ENCODE results near the gene CPNE8.

CPNE8 gene

GRCh38 chr12:38728894-38729293 is 176.5 kb downstream of the CPNE8 start:
- Histone ChIP-seq H3K9me3 (ENCODE audit: insufficient read depth, low read length, severe bottlenecking) (no peaks in the 10 kb centered on the region), H3K9ac (ENCODE audit: low read depth, low read length) (no peak overlapping the region), H2AFZ (ENCODE audit: low read depth, low read length) (no peak overlapping the region), H3K27me3 (ENCODE audit: insufficient read depth, low read length, poor library complexity) (no peaks in the 10 kb centered on the region), H4K20me1 (ENCODE audit: insufficient read depth, low read length) (no peaks in the 10 kb centered on the region), H3K79me2 (ENCODE audit: insufficient read depth, low read length) (no peaks in the 10 kb centered on the region), H3K4me2 (ENCODE audit: insufficient read depth, low read length) (no peak overlapping the region), H3K27ac (ENCODE audit: low read length) (no peak overlapping the region), H3K36me3 (ENCODE audit: insufficient read depth, low read length) (no peaks in the 10 kb centered on the region), H3K4me1 (ENCODE audit: insufficient read depth, low read length) (no peaks in the 10 kb centered on the region), H3K4me3 (ENCODE audit: low read depth in 1 of 2, low read length in 2 of 2) (no peak overlapping the region)
- DNase-seq (no peak), ATAC-seq (ENCODE audit: insufficient read depth, low read depth) (no peak)
- TF ChIP-seq CTCF (IDR thresholded peaks at IDR 0.05; ENCODE audit: borderline replicate concordance, extremely low read depth, low read length, poor library complexity, severe bottlenecking): no peak
- TF ChIP-seq EZH2 (IDR thresholded peaks at IDR 0.05; ENCODE audit: borderline replicate concordance, low read depth, low read length, severe bottlenecking): no peak

- Histone ChIP-seq H3K79me2 (ENCODE audit: insufficient read depth, low read length) (no peaks in the 10 kb centered on the region), H3K27ac (ENCODE audit: low read length) (no peak overlapping the region), H3K4me1 (ENCODE audit: insufficient read depth, low read length) (no peaks in the 10 kb centered on the region), H3K9me3 (ENCODE audit: insufficient read depth, low read length, severe bottlenecking) (no peaks in the 10 kb centered on the region), H3K4me2 (ENCODE audit: insufficient read depth, low read length) (no peak overlapping the region), H3K36me3 (ENCODE audit: insufficient read depth, low read length) (no peaks in the 10 kb centered on the region), H3K4me3 (ENCODE audit: low read depth in 1 of 2, low read length in 2 of 2) (no peak overlapping the region), H4K20me1 (ENCODE audit: insufficient read depth, low read length) (no peaks in the 10 kb centered on the region), H3K9ac (ENCODE audit: low read depth, low read length) (no peak overlapping the region), H2AFZ (ENCODE audit: low read depth, low read length) (no peak overlapping the region), H3K27me3 (ENCODE audit: insufficient read depth, low read length, poor library complexity) (no peaks in the 10 kb centered on the region)
- TF ChIP-seq CTCF (IDR thresholded peaks at IDR 0.05; ENCODE audit: borderline replicate concordance, extremely low read depth, low read length, poor library complexity, severe bottlenecking) (no peak), EZH2 (IDR thresholded peaks at IDR 0.05; ENCODE audit: borderline replicate concordance, low read depth, low read length, severe bottlenecking) (no peak)
- DNase-seq: no peak
- no peak for ATAC-seq (ENCODE audit: insufficient read depth, low read depth)
These were observed 183.7 kb downstream of the CPNE8 start for GRCh38 chr12:38721611-38722252.

GRCh38 chr12:38720661-38721060 is 184.7 kb downstream of the CPNE8 start:
- H3K27ac ChIP-seq (ENCODE audit: low read length): no peak overlapping the region
- H3K4me2 ChIP-seq (ENCODE audit: insufficient read depth, low read length): no peak overlapping the region
- DNase-seq (no peak), ATAC-seq (ENCODE audit: insufficient read depth, low read depth) (no peak)
- H3K9me3 ChIP-seq (ENCODE audit: insufficient read depth, low read length, severe bottlenecking): no peaks in the 10 kb centered on the region
- H3K79me2 ChIP-seq (ENCODE audit: insufficient read depth, low read length): no peaks in the 10 kb centered on the region
- no peaks in the 10 kb centered on the region for H4K20me1 ChIP-seq (ENCODE audit: insufficient read depth, low read length)
- H3K4me3 ChIP-seq (ENCODE audit: low read depth in 1 of 2, low read length in 2 of 2): no peak overlapping the region
- no peaks in the 10 kb centered on the region for H3K4me1 ChIP-seq (ENCODE audit: insufficient read depth, low read length)
- H3K27me3 ChIP-seq (ENCODE audit: insufficient read depth, low read length, poor library complexity): no peaks in the 10 kb centered on the region
- no peaks in the 10 kb centered on the region for H3K36me3 ChIP-seq (ENCODE audit: insufficient read depth, low read length)
- no peak overlapping the region for H3K9ac ChIP-seq (ENCODE audit: low read depth, low read length)
- H2AFZ ChIP-seq (ENCODE audit: low read depth, low read length): no peak overlapping the region
- TF ChIP-seq EZH2 (IDR thresholded peaks at IDR 0.05; ENCODE audit: borderline replicate concordance, low read depth, low read length, severe bottlenecking): no peak

GRCh38 chr12:38713294-38713693 is 192.1 kb downstream of the CPNE8 start:
- Histone ChIP-seq H3K9me3 (ENCODE audit: insufficient read depth, low read length, severe bottlenecking) (no peaks in the 10 kb centered on the region), H3K4me2 (ENCODE audit: insufficient read depth, low read length) (no peak overlapping the region), H3K27me3 (ENCODE audit: insufficient read depth, low read length, poor library complexity) (no peaks in the 10 kb centered on the region), H3K4me1 (ENCODE audit: insufficient read depth, low read length) (no peaks in the 10 kb centered on the region), H3K4me3 (ENCODE audit: low read depth in 1 of 2, low read length in 2 of 2) (no peak overlapping the region), H4K20me1 (ENCODE audit: insufficient read depth, low read length) (no peaks in the 10 kb centered on the region), H3K27ac (ENCODE audit: low read length) (no peak overlapping the region), H2AFZ (ENCODE audit: low read depth, low read length) (no peak overlapping the region), H3K79me2 (ENCODE audit: insufficient read depth, low read length) (no peaks in the 10 kb centered on the region), H3K9ac (ENCODE audit: low read depth, low read length) (no peak overlapping the region), H3K36me3 (ENCODE audit: insufficient read depth, low read length) (no peaks in the 10 kb centered on the region)
- TF ChIP-seq EZH2 (IDR thresholded peaks at IDR 0.05; ENCODE audit: borderline replicate concordance, low read depth, low read length, severe bottlenecking) (no peak), CTCF (IDR thresholded peaks at IDR 0.05; ENCODE audit: borderline replicate concordance, extremely low read depth, low read length, poor library complexity, severe bottlenecking) (no peak)
- ATAC-seq (ENCODE audit: insufficient read depth, low read depth) (no peak), DNase-seq (no peak)

Data from DND-41 (cell line).